Measurements from ENCODE around the gene TMEM109.

TMEM109 gene

GRCh38 chr11:60942970-60943565, 29.1 kb downstream of the TMEM109 start:
- DNase-seq (ENCODE audit: low read depth), result no peak

- no peak for DNase-seq (ENCODE audit: low read depth)
Measured at GRCh38 chr11:60944490-60945294, 30.7 kb downstream of the TMEM109 start.

DNA sequence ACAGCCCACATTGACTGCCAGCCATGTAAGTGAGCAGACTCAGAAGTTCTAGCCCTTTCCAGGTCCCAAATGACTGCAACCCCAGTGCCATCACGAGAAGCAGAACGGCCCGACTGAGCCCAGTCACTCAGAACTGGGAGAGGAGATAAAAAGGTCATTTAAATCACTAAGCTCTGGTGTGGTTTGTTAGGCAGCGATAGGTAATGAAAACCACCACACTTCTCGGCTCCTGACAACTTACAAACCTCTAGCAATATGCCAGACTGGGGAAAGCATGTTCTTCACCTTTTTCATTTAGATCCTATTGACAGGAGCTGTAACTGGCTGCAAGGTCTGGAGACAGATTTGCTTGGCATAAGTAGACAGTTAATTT, 31.3 kb downstream of the TMEM109 start:
- no peak for DNase-seq (ENCODE audit: low read depth)

- DNase-seq (ENCODE audit: low read depth), result no peak
Measured at GRCh38 chr11:60946601-60947264, 32.8 kb downstream of the TMEM109 start.

GRCh38 chr11:60947700-60948099, 33.7 kb downstream of the TMEM109 start:
- no peak for DNase-seq (ENCODE audit: low read depth)

GRCh38 chr11:60948250-60948649, 34.3 kb downstream of the TMEM109 start:
- DNase-seq (ENCODE audit: low read depth), result no peak

DNA sequence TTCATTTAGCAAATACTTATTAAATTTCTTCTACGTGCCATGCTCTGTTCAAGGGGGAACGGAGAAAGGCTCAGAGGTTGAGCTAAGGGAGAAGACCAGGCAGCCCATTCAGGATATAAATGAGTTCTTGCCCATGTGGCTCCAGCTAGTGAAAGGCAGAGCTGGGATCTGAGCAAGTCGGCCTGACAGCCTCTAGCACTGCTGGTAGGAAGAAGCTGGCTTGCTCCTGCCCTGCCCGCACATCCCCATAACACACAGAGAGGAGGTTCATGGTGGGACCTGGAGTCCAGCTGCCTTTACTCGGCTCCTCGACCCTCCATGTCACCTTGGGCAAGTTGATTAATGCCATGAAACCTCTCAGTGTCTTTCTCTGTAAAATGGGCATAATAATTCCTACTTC, 36.1 kb downstream of the TMEM109 start:
- DNase-seq (ENCODE audit: low read depth), result no peak

DNA sequence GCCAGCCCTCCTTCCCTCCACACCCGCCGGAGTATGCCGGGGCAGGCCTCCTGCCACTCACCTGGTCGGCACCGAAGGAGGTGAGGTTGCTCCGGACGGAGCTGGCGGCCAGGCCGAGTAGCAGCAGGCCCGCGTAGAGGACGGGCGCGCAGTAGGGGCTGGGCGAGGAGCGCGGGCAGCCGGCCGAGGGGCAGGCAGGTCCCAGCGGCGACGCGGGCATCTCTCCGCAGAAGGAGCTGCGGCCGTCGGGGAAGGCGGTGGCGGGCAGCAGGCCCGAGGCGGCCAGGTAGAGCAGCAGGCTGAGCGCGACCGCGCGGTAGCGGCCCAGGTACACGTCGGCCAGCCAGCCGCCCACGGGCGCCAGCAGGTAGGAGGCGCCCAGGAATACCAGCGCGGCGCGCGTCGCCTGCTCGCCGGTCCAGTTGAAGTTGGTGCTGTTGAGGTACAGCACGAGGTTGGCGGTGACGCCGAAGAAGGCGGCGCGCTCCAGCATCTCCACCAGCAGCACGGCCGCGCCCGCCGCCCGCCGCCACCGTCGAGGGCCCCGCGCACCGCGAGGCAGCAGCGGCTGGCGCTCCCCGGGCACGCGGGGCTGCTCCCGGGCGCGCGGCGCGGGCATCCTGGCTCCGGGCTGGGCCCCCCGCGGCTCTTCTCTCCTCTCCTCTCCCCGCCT, 37.1 kb downstream of the TMEM109 start:
- DNase-seq (ENCODE audit: low read depth), result no peak

GRCh38 chr11:60951606-60951903, 37.6 kb downstream of the TMEM109 start:
- no peak for DNase-seq (ENCODE audit: low read depth)

DNA sequence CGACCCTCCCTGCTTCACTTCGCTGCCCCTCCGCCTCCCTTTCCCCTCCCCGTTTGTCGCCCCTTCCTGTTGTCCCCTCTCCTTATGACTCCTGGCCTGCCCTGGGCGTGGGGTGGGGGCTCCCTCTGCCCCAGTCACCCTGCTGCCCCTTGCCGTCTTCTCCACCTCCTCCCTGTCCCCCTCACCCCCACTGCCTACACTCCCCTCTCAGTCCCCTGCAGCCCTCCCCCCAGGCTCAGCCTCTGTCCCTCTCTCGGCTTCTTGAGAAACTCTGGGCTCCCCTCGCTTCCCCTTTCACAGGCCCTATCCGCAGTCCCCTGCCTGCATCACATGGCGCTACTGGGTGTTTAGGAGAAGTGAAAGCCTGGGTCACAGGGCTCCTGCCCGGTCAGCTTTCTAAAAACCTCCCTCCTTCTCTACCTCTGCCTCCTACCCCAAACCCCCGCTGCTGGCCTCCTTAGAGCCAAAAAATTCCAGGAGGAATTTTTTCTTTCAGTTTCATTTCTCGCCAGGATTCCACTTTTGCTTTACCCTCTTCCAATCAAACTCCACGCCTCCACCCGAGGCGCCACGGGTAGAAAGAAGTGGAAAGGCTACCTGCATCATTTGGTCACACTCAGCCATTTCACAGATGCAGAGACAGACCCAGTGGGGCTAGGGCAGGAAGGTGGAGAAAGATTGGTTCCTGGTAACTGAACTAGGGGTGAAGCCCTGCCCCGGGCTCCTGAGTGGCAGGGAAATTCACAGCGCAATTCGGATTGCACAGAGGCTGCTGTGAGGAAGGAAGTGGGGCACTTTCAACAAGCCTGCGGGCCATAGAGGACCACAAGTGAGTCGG, 38.2 kb downstream of the TMEM109 start, which contains the start of gene SLC15A3:
Gene SLC15A3 (minus strand): TSS at position 273 of the 838 bp plus-strand sequence. CDS start 625 bp downstream, outside the sequence.
- DNase-seq (ENCODE audit: low read depth), result no peak

DNA sequence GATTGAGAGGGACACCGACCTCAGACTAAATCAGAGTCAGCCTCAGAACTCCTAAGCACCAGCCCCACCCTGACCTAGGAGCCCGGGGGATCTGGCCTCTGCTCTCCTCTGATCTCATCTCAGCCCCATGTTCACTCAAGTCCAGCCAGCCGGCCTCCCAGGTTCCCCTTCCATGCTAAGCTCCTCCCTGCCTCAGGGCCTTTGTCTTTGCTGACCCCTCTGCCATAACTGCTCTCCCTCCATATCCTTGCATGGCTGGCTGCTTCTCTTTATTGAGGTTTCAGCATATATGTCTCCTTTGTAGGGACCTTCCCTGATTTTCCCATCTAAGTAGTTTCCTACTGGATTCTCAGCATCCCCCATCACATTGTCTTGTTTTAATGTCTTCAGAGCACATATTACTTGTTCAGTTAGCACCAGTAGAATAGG, 38.8 kb downstream of the TMEM109 start:
- DNase-seq (ENCODE audit: low read depth), result no peak

DNA sequence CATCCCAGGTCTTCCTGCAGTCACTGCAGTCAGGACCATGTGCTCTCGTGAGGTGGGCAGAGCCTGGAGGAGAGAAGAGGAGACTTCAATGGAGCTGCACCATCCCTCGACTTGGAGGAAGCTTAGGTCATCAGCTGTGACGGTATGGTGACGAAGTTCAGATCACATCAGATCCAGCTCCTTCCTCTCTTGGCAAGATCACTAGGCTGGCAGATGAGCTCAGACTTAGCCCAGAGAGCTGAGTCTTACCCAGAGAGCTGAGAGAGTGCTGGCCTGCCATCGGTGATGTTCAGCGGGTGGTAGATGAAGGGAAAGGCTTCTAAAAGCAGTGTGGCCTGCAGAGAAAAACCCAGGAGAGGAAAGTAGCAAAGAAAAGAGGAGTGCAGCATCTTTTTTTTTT, 39.8 kb downstream of the TMEM109 start:
- DNase-seq (ENCODE audit: low read depth), result no peak

DNA sequence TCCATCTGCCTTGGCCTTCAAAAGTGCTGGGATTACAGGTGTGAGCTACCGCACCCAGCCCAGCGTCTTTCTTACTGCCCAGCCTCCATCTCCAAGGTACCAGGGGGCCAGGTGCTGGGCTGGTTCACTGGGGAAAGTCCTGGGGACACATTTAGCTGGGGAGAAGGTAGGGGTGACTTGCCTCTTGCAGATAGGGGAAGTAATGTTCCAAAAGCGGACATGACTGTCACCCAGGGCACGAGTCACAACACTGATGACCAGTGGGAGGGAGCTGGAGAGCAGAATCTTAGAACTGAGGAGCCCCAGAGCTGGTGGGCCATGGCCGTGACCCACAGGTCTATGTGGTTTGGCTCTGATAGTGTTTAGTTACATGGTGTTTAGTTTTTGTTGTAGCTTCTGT, 40.5 kb downstream of the TMEM109 start:
- no peak for DNase-seq (ENCODE audit: low read depth)

- DNase-seq (ENCODE audit: low read depth), result no peak
Measured at GRCh38 chr11:60955571-60955970, 41.6 kb downstream of the TMEM109 start.

- DNase-seq (ENCODE audit: low read depth), result no peak
Measured at GRCh38 chr11:60957188-60957587, 43.2 kb downstream of the TMEM109 start.

- no peak for DNase-seq (ENCODE audit: low read depth)
Measured at GRCh38 chr11:60959431-60959830, 45.5 kb downstream of the TMEM109 start.

GRCh38 chr11:60960405-60960804, 46.4 kb downstream of the TMEM109 start:
- no peak for DNase-seq (ENCODE audit: low read depth)

GRCh38 chr11:60964801-60965200, 50.8 kb downstream of the TMEM109 start:
- DNase-seq (ENCODE audit: low read depth), result no peak

DNA sequence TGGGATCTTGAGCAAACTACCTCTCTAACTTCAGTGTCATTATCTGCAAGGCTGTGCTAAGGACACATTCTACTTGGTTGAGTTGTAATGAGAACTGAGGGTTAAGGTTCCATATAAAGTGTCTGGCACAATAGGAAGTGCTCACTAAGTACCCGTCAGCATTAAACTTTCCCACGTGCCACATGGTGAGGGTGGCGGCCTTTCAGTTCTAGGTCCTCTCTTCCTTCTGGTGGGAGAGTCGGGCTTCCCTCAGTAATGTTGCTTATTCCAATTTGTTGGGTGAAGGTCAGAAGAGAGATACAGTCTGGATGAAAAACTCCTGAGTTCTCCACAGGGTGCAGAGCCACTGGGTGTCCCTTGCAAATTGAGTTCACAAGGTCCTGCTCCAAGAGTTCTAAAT, 52.9 kb downstream of the TMEM109 start:
- DNase-seq (ENCODE audit: low read depth), result no peak

- no peak for DNase-seq (ENCODE audit: low read depth)
Measured at GRCh38 chr11:60968223-60968622, 54.3 kb downstream of the TMEM109 start.

DNA sequence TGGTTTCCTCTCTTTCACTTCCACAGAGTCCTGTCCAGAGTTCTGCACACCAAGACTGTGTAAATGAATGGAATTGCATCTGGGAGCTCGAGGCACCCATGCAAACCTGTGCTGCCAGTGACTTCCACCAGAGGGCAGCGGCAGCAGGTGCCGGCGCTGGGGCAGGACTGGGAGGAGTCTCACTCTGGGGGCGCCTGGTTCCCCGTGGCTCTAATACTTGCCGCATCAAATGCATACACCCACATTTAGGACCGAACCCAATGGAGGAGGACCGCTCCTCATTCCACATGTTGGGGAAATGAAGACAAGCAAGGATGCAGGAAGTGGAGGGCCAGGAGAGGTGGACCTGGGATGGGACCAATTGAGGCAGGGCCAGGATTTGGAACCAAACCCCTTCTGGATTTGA, 56.4 kb downstream of the TMEM109 start:
- no peak for DNase-seq (ENCODE audit: low read depth)

GRCh38 chr11:60970890-60971289, 56.9 kb downstream of the TMEM109 start:
- no peak for DNase-seq (ENCODE audit: low read depth)
